ENCODE measurements around the gene SLC29A3. TPM values are rescaled to one million over a fixed set of nuclear protein-coding genes. Genes with fewer than 3 reads are reported as not detected.

Gene SLC29A3
- total RNA-seq, 4 donors from 2014 or later, result 1.0 to 13.8 (median 5.5) TPM

GRCh38 chr10:71408436-71409225, 89.6 kb downstream of the SLC29A3 start:
- Histone ChIP-seq H3K36me3 (no peaks in the 10 kb centered on the region), H3K4me3 (no peak overlapping the region), H3K27ac (no peak overlapping the region), H3K4me1 (no peaks in the 10 kb centered on the region), H3K27me3 (no peaks in the 10 kb centered on the region), H3K9me3 (peaks cover 0 to 5% of the 10 kb centered on the region in 2 donors)
- intact Hi-C loops (cut with DNase I; ENCODE audit: low total_unique reads), result no loop called here
- TF ChIP-seq POLR2A (IDR thresholded peaks at IDR 0.05), result no peak
- TF ChIP-seq, protein P1, sequence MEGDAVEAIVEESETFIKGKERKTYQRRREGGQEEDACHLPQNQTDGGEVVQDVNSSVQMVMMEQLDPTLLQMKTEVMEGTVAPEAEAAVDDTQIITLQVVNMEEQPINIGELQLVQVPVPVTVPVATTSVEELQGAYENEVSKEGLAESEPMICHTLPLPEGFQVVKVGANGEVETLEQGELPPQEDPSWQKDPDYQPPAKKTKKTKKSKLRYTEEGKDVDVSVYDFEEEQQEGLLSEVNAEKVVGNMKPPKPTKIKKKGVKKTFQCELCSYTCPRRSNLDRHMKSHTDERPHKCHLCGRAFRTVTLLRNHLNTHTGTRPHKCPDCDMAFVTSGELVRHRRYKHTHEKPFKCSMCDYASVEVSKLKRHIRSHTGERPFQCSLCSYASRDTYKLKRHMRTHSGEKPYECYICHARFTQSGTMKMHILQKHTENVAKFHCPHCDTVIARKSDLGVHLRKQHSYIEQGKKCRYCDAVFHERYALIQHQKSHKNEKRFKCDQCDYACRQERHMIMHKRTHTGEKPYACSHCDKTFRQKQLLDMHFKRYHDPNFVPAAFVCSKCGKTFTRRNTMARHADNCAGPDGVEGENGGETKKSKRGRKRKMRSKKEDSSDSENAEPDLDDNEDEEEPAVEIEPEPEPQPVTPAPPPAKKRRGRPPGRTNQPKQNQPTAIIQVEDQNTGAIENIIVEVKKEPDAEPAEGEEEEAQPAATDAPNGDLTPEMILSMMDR (IDR thresholded peaks at IDR 0.05), result no peak
- no peak for DNase-seq

DNA sequence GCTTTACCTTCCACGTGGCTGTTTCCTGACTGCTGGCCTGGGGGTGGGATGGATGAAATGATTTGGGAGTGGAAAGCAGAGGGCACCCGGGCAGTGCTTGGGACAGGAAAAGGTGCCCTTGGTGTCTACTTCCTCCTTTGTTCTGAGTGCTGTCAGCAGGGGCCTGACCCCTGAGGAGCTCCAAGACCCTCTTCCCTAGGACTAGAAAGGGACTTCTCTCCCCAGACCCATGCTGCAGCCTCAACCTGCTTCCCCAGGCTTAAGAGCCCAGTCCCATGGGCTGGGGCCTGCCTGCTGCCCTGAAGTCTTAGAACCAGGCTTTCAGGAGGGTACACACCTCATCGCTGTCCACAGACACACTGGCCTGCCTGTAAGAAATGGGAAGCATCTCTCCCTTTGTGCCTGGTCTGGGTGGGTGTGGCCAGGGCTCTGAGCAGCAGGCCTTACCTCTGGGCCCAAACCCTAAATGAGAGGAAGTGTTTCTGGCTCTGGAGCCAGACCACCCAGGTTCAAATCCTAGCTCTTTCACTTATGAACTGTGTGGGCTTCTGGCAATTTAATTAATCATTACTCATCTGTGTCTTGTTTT, 90.6 kb downstream of the SLC29A3 start:
- Histone ChIP-seq H3K27ac (no peak overlapping the region), H3K9me3 (peaks cover 0 to 5% of the 10 kb centered on the region in 2 donors), H3K27me3 (no peaks in the 10 kb centered on the region), H3K4me3 (no peak overlapping the region), H3K36me3 (no peaks in the 10 kb centered on the region), H3K4me1 (no peaks in the 10 kb centered on the region)
- DNase-seq, result no peak
- no peak for TF ChIP-seq POLR2A (IDR thresholded peaks at IDR 0.05)
- TF ChIP-seq, protein P1 (IDR thresholded peaks at IDR 0.05), result no peak
- intact Hi-C loops (cut with DNase I; ENCODE audit: low total_unique reads), result no loop called here

Other genes with a start within 250 kb of the SLC29A3 start
- 10 to 100 TPM in 3 of 4 donors, 1 to 10 TPM in 1; 5.3 to 26.6 (median 17.7) TPM for gene UNC5B, start 106.7 kb upstream of the SLC29A3 start, total RNA-seq
- 10 to 100 TPM in 2 of 4 donors, 1 to 10 TPM in 2; 7.1 to 56.2 (median 25.4) TPM for gene CDH23, start 77.7 kb downstream of the SLC29A3 start, total RNA-seq

Measured in uterus (tissue), 4 donors.